HepG2 (cell line): ENCODE measurements around the gene LIMK2. TPM values are rescaled to one million over a fixed set of nuclear protein-coding genes. Genes with fewer than 3 reads are reported as not detected.

Experiments used
- ASH2L ChIP-seq: fragments of 300-600, 200-600 bp; sonication (generic); IDR thresholded peaks from 2 replicates; pipeline ENCODE4 v1.7.0; 2017; ENCODE audit warnings: low read depth, mild to moderate bottlenecking, moderate library complexity, mixed read lengths, low read length; ENCODE audit not compliant: insufficient read length
- CCDC6 ChIP-seq: sonication (generic); formaldehyde crosslinking; IDR thresholded peaks from 2 replicates; pipeline ENCODE4 v1.8.1; 2022; ENCODE audit warnings: mild to moderate bottlenecking, missing genetic modification reagents, moderate library complexity
- DPF2 ChIP-seq: sonication (generic); formaldehyde crosslinking; IDR thresholded peaks from 2 replicates; pipeline ENCODE4 v1.4.0; 2020; ENCODE audit warnings: mild to moderate bottlenecking, low read depth, missing genetic modification reagents, borderline replicate concordance
- HMG20A ChIP-seq: IDR thresholded peaks from 2 replicates; pipeline ENCODE4 v1.6.1; 2016; ENCODE audit warnings: borderline replicate concordance
- HMGA1 ChIP-seq: sonication (generic); formaldehyde crosslinking; conservative IDR thresholded peaks from 2 replicates; pipeline ENCODE4 v1.4.0; 2020; ENCODE audit warnings: missing genetic modification reagents
- HNRNPK ChIP-seq: fragments of 200-400 bp; formaldehyde crosslinking; IDR thresholded peaks from 2 replicates; pipeline ENCODE4 v1.6.1; 2018; ENCODE audit warnings: low read length, low read depth, moderate library complexity, mild to moderate bottlenecking; ENCODE audit not compliant: poor library complexity, severe bottlenecking
- KLF6 ChIP-seq: IDR thresholded peaks from 2 replicates; pipeline ENCODE4 v1.8.0; 2016; ENCODE audit warnings: missing biosample characterization, missing genetic modification reagents
- MED8 ChIP-seq: sonication (generic); formaldehyde crosslinking; IDR thresholded peaks from 2 replicates; pipeline ENCODE4 v1.8.1; 2023; ENCODE audit warnings: mild to moderate bottlenecking, missing genetic modification reagents; ENCODE audit not compliant: insufficient replicate concordance
- MXI1 ChIP-seq: IDR thresholded peaks from 3 replicates; pipeline ENCODE4 v1.6.1; 2012; ENCODE audit warnings: low read depth, low read length, inconsistent platforms, borderline replicate concordance
- NR2F6 ChIP-seq, 2 experiments: IDR thresholded peaks; 2 replicates each; pipeline ENCODE4 v1.6.1; 2016; ENCODE audit warnings: antibody characterized with exemption in 1 of 2, mild to moderate bottlenecking in 1 of 2
- SMARCC2 ChIP-seq: fragments of 450-650 bp; IDR thresholded peaks from 2 replicates; pipeline ENCODE4 v1.6.1; 2017; ENCODE audit warnings: antibody characterized with exemption, mild to moderate bottlenecking
- UBTF ChIP-seq: sonication (generic); formaldehyde crosslinking; IDR thresholded peaks from 2 replicates; pipeline ENCODE4 v1.4.0; 2020; ENCODE audit warnings: mild to moderate bottlenecking, missing genetic modification reagents
- ZNF274 ChIP-seq: sonication (generic); formaldehyde crosslinking; IDR thresholded peaks from 2 replicates; pipeline ENCODE4 v1.5.1; 2020; ENCODE audit warnings: mild to moderate bottlenecking, missing genetic modification reagents
- ZNF282 ChIP-seq: fragments of 450-650 bp; IDR thresholded peaks from 2 replicates; pipeline ENCODE4 v1.6.1; 2018; ENCODE audit not compliant: partially characterized antibody
- ZNF883 ChIP-seq: sonication (generic); formaldehyde crosslinking; IDR thresholded peaks from 2 replicates; pipeline ENCODE4 v1.5.1; 2020; ENCODE audit warnings: mild to moderate bottlenecking, missing genetic modification reagents; ENCODE audit errors: not compliant biosample characterization
- ZSCAN30 ChIP-seq: sonication (generic); formaldehyde crosslinking; IDR thresholded peaks from 2 replicates; pipeline ENCODE4 v1.5.0; 2020; ENCODE audit warnings: mild to moderate bottlenecking, missing genetic modification reagents
- polyA plus RNA-seq, 8 experiments: library from polyadenylated mRNA; depleted of rRNA in 3 of 8; stranded (reverse) in 7 of 8; unstranded in 1 of 8; fragments of >200 nt; fragmentation: Illumina TruSeq in 4 of 8; extraction: Trizol in 4 of 8; gene quantifications; 2 replicates each; pipeline versions ENCODE4 v1.2.1 to v1.2.3, GENCODE V29; 2011 to 2016; ENCODE audit warnings: low read depth in 4 of 8, missing spikeins in 1 of 8, mixed read lengths in 1 of 8; ENCODE audit not compliant: insufficient read depth in 1 of 8
- total RNA-seq, 5 experiments: library from RNA; depleted of rRNA; stranded (reverse); fragments of >200 nt; fragmentation: Illumina TruSeq; extraction: Trizol; gene quantifications; 2 replicates each; pipeline ENCODE4 v1.2.3, GENCODE V29; 2016; ENCODE audit warnings: low read depth in 1 of 5
- TF ChIP-seq, protein P1 (sequence below): sonication (generic); formaldehyde crosslinking; IDR thresholded peaks from 2 replicates; pipeline ENCODE4 v1.4.0; 2020; ENCODE audit warnings: low read depth, mild to moderate bottlenecking, missing genetic modification reagents
- TF ChIP-seq, protein P2 (sequence below): sonication (generic); formaldehyde crosslinking; IDR thresholded peaks from 2 replicates; pipeline ENCODE4 v1.8.1; 2023; ENCODE audit warnings: mild to moderate bottlenecking, moderate library complexity, missing genetic modification reagents
- TF ChIP-seq, protein P3 (sequence below): sonication (generic); formaldehyde crosslinking; IDR thresholded peaks from 2 replicates; pipeline ENCODE4 v1.5.0; 2020; ENCODE audit warnings: mild to moderate bottlenecking, missing genetic modification reagents, borderline replicate concordance

The LIMK2 gene
- total and polyA plus RNA-seq, 2 of the 13 experiments (the other 11 are each of a cell fraction or from before 2014, with no cell fraction given) = 20.9 to 29.8 TPM

DNA sequence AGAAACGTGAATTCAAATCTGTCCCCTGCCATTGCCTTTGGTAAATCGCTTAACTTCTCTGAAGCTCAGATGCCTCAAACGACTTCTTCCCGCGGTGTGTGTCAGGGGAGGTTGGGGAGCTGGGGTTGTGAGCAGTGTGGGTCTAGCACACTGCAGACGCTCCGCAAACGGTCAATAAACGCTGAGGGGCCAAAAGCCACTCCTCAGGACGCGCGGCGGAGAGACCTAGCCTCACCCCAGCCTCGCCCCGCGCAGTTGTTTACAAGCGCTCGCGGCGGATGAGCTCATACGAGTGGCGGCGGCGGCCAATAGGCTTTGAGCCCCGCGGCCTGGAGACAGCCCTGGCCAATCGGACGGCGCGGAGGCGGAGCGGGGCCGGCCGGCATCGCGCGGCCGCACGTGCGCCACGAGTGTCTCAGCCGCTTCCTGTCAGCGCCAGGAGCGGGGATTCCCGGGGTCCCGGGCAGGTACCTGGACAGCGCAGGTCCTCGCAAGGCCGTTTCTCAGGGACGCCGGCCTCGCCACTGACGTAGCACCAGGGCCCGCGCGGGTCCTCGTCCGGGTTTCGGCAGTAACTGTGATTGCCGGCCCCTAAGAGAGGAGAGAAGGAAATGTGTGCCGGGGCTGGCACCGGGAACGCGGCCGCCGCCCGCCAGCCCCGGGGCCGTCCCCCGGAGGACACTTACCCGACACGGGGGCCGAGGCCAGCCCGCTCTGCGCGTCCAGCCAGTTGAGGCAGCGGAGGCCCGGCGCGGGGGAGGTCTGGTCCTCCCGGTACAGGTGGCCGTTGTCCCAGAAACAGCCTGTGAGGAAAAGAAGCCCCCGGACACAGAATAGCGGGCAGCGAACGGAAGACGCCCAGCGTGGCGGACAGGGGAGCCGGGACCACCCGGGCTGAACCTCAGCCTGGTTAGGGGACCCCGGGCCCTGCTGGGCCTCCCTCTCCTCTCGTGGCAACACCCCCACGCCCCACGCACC is 78.7 kb downstream of the LIMK2 start (continued):
- TF ChIP-seq, protein P1, sequence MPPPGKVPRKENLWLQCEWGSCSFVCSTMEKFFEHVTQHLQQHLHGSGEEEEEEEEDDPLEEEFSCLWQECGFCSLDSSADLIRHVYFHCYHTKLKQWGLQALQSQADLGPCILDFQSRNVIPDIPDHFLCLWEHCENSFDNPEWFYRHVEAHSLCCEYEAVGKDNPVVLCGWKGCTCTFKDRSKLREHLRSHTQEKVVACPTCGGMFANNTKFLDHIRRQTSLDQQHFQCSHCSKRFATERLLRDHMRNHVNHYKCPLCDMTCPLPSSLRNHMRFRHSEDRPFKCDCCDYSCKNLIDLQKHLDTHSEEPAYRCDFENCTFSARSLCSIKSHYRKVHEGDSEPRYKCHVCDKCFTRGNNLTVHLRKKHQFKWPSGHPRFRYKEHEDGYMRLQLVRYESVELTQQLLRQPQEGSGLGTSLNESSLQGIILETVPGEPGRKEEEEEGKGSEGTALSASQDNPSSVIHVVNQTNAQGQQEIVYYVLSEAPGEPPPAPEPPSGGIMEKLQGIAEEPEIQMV = peak; percentile 68; the same call in 1 of the 2 replicates
- TF ChIP-seq MED8 (CRISPR knock-in tag) = peak; percentile 25
- TF ChIP-seq HNRNPK = peak; percentile 38
- TF ChIP-seq ZNF883 = no peak
- no peak for TF ChIP-seq ZSCAN30 (CRISPR knock-in tag)
- TF ChIP-seq HMGA1 (CRISPR knock-in tag) = no peak
- TF ChIP-seq DPF2 = no peak
- peak; percentile 50; the same call in 1 of the 2 replicates for TF ChIP-seq HMG20A (CRISPR knock-in tag)
- TF ChIP-seq ZNF282 = no peak
- peak; percentile 97 for TF ChIP-seq MXI1
- TF ChIP-seq, protein P2, sequence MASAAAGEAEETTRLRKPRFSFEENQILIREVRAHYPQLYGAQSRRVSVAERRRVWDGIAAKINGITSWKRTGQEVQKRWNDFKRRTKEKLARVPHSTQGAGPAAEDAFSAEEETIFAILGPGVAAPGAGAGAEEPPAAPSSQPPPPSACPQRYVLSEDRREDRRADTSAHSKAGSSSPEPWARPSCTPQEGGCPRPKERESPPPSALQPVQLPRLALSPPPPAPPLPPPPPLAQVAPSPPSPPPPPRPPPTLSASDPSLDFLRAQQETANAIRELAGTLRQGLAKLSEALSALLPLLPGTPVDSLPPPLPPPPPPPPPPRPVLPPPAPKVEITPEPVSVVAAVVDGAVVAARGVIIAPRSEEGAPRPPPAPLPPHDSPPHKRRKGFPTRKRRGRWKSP = peak; percentile 87
- TF ChIP-seq SMARCC2 = no peak
- peak; percentile 97 for TF ChIP-seq KLF6 (CRISPR knock-in tag)
- peak; percentile 48 for TF ChIP-seq ASH2L
- TF ChIP-seq, protein P3, sequence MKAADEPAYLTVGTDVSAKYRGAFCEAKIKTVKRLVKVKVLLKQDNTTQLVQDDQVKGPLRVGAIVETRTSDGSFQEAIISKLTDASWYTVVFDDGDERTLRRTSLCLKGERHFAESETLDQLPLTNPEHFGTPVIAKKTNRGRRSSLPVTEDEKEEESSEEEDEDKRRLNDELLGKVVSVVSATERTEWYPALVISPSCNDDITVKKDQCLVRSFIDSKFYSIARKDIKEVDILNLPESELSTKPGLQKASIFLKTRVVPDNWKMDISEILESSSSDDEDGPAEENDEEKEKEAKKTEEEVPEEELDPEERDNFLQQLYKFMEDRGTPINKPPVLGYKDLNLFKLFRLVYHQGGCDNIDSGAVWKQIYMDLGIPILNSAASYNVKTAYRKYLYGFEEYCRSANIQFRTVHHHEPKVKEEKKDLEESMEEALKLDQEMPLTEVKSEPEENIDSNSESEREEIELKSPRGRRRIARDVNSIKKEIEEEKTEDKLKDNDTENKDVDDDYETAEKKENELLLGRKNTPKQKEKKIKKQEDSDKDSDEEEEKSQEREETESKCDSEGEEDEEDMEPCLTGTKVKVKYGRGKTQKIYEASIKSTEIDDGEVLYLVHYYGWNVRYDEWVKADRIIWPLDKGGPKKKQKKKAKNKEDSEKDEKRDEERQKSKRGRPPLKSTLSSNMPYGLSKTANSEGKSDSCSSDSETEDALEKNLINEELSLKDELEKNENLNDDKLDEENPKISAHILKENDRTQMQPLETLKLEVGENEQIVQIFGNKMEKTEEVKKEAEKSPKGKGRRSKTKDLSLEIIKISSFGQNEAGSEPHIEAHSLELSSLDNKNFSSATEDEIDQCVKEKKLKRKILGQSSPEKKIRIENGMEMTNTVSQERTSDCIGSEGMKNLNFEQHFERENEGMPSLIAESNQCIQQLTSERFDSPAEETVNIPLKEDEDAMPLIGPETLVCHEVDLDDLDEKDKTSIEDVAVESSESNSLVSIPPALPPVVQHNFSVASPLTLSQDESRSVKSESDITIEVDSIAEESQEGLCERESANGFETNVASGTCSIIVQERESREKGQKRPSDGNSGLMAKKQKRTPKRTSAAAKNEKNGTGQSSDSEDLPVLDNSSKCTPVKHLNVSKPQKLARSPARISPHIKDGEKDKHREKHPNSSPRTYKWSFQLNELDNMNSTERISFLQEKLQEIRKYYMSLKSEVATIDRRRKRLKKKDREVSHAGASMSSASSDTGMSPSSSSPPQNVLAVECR (CRISPR knock-in tag) = peak; percentile 99
- TF ChIP-seq NR2F6 (IDR thresholded peaks at IDR 0.05) = no peak
- TF ChIP-seq NR2F6 (CRISPR knock-in tag; IDR thresholded peaks at IDR 0.05) = no peak; the same call in 1 of the 2 replicates
- peak; percentile 93 for TF ChIP-seq ZNF274 (CRISPR knock-in tag)
- TF ChIP-seq UBTF (CRISPR knock-in tag) = peak; percentile 50; the same call in 1 of the 2 replicates
- peak; percentile 82; the same call in 1 of the 2 replicates for TF ChIP-seq CCDC6 (CRISPR knock-in tag)
